PC-9 (cell line): ENCODE measurements around the gene HOXC10. TPM values are rescaled to one million over a fixed set of nuclear protein-coding genes. Genes with fewer than 3 reads are reported as not detected.

Source experiments
- BruUV-seq: library from RNA; stranded (reverse); fragments of 400-500 nt; replicated peaks from 2 replicates; lab custom pipeline; 2021; lab: Mats Ljungman, UMichigan
- CTCF ChIA-PET: fragments of 300-600 bp; sonication (Branson Sonifier 250); formaldehyde crosslinking; loops from one replicate; lab custom pipeline; 2022; ENCODE audit warnings: antibody characterized with exemption; lab: Charles Lee
- POLR2A ChIA-PET: fragments of 300-600 bp; sonication (Branson Sonifier 250); formaldehyde crosslinking; loops from one replicate; lab custom pipeline; 2022; ENCODE audit warnings: antibody characterized with exemption; ENCODE audit not compliant: unreplicated experiment; lab: Charles Lee
- DNase-seq, 2 experiments: peaks; one replicate each; pipeline versions ENCODE4 v3.0.0 to v3.0.0-alpha.2; 2015 to 2022; ENCODE audit warnings: mixed read lengths in 1 of 2
- H2AFZ ChIP-seq: fragments of 200-600 bp; sonication (generic); 2 replicates; pipeline ENCODE4 v1.8.1; 2017; ENCODE audit warnings: antibody characterized with exemption
- H3F3A ChIP-seq: fragments of 200-600 bp; sonication (generic); 2 replicates; pipeline ENCODE4 v1.8.1; 2017; ENCODE audit warnings: antibody characterized with exemption, mild to moderate bottlenecking, low read depth; ENCODE audit not compliant: insufficient read depth
- H3K27ac ChIP-seq: fragments of 200-600 bp; sonication (generic); 2 replicates; pipeline ENCODE4 v1.6.1; 2016; ENCODE audit warnings: mixed run types
- H3K27me3 ChIP-seq: fragments of 200-600 bp; sonication (generic); 2 replicates; pipeline ENCODE4 v1.6.1; 2016; ENCODE audit warnings: low read depth, mixed run types; ENCODE audit not compliant: insufficient read depth
- H3K36me3 ChIP-seq: fragments of 200-600 bp; sonication (generic); 2 replicates; pipeline ENCODE4 v1.6.1; 2016; ENCODE audit warnings: low read depth, mixed run types
- H3K4me1 ChIP-seq: fragments of 200-600 bp; sonication (generic); replicated peaks from 2 replicates; pipeline ENCODE4 v1.6.1; 2016; ENCODE audit warnings: mixed run types; ENCODE audit not compliant: insufficient read depth
- H3K4me2 ChIP-seq: fragments of 200-600 bp; sonication (generic); 2 replicates; pipeline ENCODE4 v1.6.1; 2017; ENCODE audit warnings: mixed run types
- H3K4me3 ChIP-seq: fragments of 200-600 bp; sonication (generic); 2 replicates; pipeline ENCODE4 v1.6.1; 2016; ENCODE audit warnings: mixed run types
- H3K79me2 ChIP-seq: fragments of 200-600 bp; sonication (generic); 2 replicates; pipeline ENCODE4 v1.6.1; 2017; ENCODE audit warnings: low read depth, mixed run types
- H3K9me2 ChIP-seq: fragments of 200-600 bp; sonication (generic); 2 replicates; pipeline ENCODE4 v1.8.1; 2017; ENCODE audit warnings: mild to moderate bottlenecking; ENCODE audit not compliant: insufficient read depth
- H3K9me3 ChIP-seq: fragments of 200-600 bp; sonication (generic); 2 replicates; pipeline ENCODE4 v1.8.1; 2016; ENCODE audit warnings: low read depth; ENCODE audit not compliant: insufficient read depth
- H4K20me1 ChIP-seq: fragments of 200-600 bp; sonication (generic); 2 replicates; pipeline ENCODE4 v1.8.1; 2017; ENCODE audit not compliant: insufficient read depth
- EZH2 ChIP-seq: fragments of 200-600 bp; sonication (generic); IDR thresholded peaks from 2 replicates; pipeline ENCODE4 v1.8.0; 2017; ENCODE audit warnings: antibody characterized with exemption, low read depth
- intact Hi-C: fragments of 100-400 bp; cut with micrococcal nuclease; formaldehyde crosslinking; loops from one replicate; pipeline ENCODE4 v1.10.0; 2022; ENCODE audit not compliant: unreplicated experiment
- total RNA-seq: library from RNA; stranded (reverse); gene quantifications from 2 replicates; pipeline ENCODE4 v1.2.3, GENCODE V29; 2021
- TF ChIP-seq, protein P1 (sequence below): fragments of 200-600 bp; sonication (generic); conservative IDR thresholded peaks from 2 replicates; pipeline ENCODE4 v1.6.1; 2017; ENCODE audit warnings: mixed run types, antibody characterized with exemption, mild to moderate bottlenecking, moderate library complexity

The HOXC10 gene
- total RNA-seq, 1 experiment from 2014 or later: 1.1 TPM

DNA sequence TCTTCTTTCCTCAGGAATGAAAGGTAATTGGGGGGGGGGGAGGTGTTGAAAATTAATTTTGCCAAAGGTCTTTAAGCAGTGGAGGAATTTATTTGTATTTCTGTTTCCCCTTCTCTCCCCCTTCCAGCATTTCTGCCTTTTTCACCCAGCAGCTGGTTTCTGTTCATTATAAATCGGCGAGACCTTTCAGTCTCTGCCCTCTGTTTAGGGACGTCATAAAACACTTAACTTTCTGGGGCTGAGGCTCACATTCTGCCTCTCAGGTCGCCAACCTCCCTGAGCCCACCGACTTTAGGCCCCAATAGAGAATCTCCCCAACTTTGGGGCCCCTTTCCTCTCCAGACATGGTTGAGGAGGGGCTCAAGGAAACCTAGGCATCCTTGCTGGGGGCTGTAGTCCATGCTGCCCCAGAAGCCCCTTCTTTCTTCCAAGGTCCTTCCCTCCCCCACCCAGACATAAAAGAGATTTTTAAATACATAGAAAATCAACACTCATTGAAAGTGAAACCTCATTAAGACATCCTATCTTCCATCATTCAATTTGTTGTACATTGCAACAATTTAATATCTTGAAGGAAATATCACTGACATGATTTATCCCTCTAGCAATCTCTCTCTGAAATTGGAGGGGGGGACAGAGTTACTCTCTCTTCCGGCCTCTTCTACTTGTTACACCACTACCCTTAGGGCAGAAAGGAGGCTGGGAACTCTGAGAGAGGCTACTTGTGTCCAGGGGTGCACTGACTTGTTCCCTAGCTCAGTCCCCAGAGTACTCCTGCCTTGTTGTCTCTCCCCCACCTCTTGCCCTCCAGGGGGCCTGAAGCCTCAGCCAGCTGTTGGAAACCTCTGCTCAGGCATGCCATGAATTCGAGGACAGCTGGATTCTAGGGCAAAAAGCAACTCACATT, 40.8 kb downstream of the HOXC10 start:
- Histone ChIP-seq H3K9me2 (no peaks in the 10 kb centered on the region), H3K36me3 (no peaks in the 10 kb centered on the region), H3K27ac (no peak overlapping the region), H4K20me1 (no peaks in the 10 kb centered on the region), H2AFZ (no peak overlapping the region), H3K27me3 (no peaks in the 10 kb centered on the region), H3F3A (no peaks in the 10 kb centered on the region), H3K79me2 (no peaks in the 10 kb centered on the region), H3K4me3 (no peak overlapping the region), H3K4me1 (no peaks in the 10 kb centered on the region), H3K9me3 (no peaks in the 10 kb centered on the region), H3K4me2 (no peak overlapping the region)
- no peak for DNase-seq
- BruUV-seq: no TSS peak
- intact Hi-C loops: no loop called here
- TF ChIP-seq, protein P1, sequence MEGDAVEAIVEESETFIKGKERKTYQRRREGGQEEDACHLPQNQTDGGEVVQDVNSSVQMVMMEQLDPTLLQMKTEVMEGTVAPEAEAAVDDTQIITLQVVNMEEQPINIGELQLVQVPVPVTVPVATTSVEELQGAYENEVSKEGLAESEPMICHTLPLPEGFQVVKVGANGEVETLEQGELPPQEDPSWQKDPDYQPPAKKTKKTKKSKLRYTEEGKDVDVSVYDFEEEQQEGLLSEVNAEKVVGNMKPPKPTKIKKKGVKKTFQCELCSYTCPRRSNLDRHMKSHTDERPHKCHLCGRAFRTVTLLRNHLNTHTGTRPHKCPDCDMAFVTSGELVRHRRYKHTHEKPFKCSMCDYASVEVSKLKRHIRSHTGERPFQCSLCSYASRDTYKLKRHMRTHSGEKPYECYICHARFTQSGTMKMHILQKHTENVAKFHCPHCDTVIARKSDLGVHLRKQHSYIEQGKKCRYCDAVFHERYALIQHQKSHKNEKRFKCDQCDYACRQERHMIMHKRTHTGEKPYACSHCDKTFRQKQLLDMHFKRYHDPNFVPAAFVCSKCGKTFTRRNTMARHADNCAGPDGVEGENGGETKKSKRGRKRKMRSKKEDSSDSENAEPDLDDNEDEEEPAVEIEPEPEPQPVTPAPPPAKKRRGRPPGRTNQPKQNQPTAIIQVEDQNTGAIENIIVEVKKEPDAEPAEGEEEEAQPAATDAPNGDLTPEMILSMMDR: no peak
- no peak for TF ChIP-seq EZH2
- CTCF ChIA-PET: no interaction called here
- POLR2A ChIA-PET: interaction anchor here (0.7 kb wide), 1 partner anchor 758 kb away, joined by 56 read pairs; the partner anchor contains the start of gene ESPL1

DNA sequence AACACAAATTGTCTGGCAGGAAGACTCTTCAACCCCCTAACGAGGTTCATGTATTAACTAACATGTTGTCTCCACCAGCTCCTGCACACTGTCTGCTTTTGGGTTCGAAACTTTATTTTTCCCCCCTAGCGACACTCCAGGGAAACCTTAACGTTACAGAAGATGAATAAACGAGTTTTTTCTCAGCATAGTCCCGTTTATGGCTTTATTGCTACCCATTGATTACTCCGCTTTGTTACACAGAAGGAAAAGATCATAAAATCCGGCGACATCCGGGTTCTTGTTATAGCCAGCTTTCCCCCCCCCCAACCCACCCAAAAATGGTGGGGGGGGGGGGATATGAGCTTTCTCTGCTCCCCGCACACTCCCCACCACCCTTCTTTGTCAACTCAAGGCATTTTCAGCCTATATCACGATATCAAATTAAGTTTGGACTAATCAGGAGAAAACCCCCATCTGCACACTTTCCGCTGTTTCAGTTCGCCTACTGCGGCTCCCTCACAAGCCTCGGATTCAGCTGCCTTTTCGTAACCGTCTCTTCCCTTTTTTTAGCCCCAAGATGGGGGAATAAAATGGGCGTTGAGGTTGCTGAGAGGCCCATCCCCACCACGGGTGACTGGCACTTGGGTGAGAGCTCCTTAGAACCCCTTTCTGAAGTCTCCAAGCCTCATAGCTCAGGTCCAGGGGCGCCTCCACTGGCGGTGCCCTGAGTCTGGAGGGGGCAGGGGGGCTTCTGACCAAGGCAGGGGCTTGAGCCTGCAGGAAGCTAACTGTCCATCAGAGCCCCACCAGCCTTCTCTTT, 41.9 kb downstream of the HOXC10 start:
- Histone ChIP-seq H3K4me1 (no peaks in the 10 kb centered on the region), H3K4me3 (no peak overlapping the region)

DNA sequence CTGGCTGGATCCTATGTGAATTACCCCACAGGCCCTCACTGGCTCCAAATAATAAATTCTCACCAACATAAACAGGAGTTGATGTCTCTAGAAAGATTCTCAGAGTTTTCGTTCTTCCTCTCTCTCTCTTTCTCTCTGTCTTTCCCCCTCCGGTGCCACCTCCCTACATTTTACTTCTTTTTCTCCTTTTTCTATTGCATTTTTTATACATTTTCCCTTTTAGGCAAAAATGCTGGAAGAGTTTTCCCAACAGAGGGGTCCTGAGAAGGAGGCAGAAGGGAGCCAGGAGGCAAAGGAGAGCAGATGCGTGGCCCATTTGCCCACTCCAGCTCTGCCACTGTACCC, 42.5 kb downstream of the HOXC10 start:
- Histone ChIP-seq H3F3A (no peaks in the 10 kb centered on the region), H3K79me2 (no peaks in the 10 kb centered on the region), H3K9me2 (no peaks in the 10 kb centered on the region), H3K27me3 (no peaks in the 10 kb centered on the region), H3K4me2 (no peak overlapping the region), H3K4me3 (no peak overlapping the region), H3K36me3 (no peaks in the 10 kb centered on the region), H3K9me3 (no peaks in the 10 kb centered on the region), H3K4me1 (no peaks in the 10 kb centered on the region), H4K20me1 (no peaks in the 10 kb centered on the region), H3K27ac (no peak overlapping the region), H2AFZ (no peak overlapping the region)
- TF ChIP-seq, protein P1: no peak
- no peak for TF ChIP-seq EZH2
- CTCF ChIA-PET: no interaction called here
- no TSS peak for BruUV-seq
- intact Hi-C loops: no loop called here
- POLR2A ChIA-PET: no interaction called here
- DNase-seq: no peak

More for the DNA sequence above, 41.9 kb downstream of the HOXC10 start:
- Histone ChIP-seq H4K20me1 (no peaks in the 10 kb centered on the region), H3K4me2 (no peak overlapping the region), H2AFZ (no peak overlapping the region), H3K27ac (no peak overlapping the region), H3F3A (no peaks in the 10 kb centered on the region), H3K79me2 (no peaks in the 10 kb centered on the region), H3K9me2 (no peaks in the 10 kb centered on the region), H3K36me3 (no peaks in the 10 kb centered on the region), H3K9me3 (no peaks in the 10 kb centered on the region), H3K27me3 (no peaks in the 10 kb centered on the region)
- DNase-seq: no peak
- no peak for TF ChIP-seq EZH2
- TF ChIP-seq, protein P1: no peak
- intact Hi-C loops: no loop called here
- BruUV-seq: no TSS peak
- CTCF ChIA-PET: no interaction called here
- POLR2A ChIA-PET: no interaction called here
